Omental fat pad (tissue), 4 donors: Measurements from ENCODE around the gene LRCH4. TPM values are rescaled to one million over a fixed set of nuclear protein-coding genes. Genes with fewer than 3 reads are reported as not detected.

Experiments used
- ATAC-seq: fragments of 150-250 bp; one replicate; pipeline ENCODE4 v1.9.1; 2016; ENCODE audit warnings: mild to moderate bottlenecking, moderate library complexity; ENCODE audit not compliant: low FRiP score
- DNase-seq: peaks from one replicate; pipeline ENCODE4 v3.0.0-alpha.2; 2019; ENCODE audit warnings: low spot score
- total RNA-seq, 4 donors: library from RNA; depleted of rRNA; stranded (reverse); fragments of >200 nt; gene quantifications; one replicate each; pipeline ENCODE4 v1.1.0, GENCODE V29; 2016
- TF ChIP-seq, protein P1 (sequence below), 3 donors: fragments of 450-650 bp; IDR thresholded peaks; one replicate each; pipeline ENCODE4 v1.5.1; 2016 to 2017; ENCODE audit warnings: antibody characterized with exemption in 3 of 3, mild to moderate bottlenecking in 3 of 3, moderate library complexity in 2 of 3

The LRCH4 gene
- total RNA-seq, 4 donors from 2014 or later, result 51.8 to 108 (median 55.7) TPM

DNA sequence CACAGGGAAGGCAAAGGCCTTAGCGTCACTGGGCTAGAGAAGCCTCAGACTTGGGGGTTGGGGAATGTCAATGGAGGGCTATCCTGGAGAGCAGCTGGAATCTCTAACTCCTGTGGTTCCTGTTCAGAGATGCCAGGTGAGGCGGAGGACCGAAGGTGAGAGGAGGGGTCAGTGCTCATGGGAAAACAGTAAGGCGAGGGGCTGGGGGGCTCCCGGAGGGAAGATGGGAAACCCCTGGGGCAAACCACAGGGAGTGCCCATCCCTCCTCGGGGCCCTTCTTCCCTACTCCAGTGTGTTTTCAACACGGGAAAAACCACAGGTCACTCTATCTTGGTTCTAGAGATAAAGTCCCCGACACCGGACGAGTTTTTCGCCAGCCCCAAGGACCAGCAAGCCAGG is 3.3 kb downstream of the LRCH4 start:
- no peak for ATAC-seq
- no peak for DNase-seq
- TF ChIP-seq, protein P1, sequence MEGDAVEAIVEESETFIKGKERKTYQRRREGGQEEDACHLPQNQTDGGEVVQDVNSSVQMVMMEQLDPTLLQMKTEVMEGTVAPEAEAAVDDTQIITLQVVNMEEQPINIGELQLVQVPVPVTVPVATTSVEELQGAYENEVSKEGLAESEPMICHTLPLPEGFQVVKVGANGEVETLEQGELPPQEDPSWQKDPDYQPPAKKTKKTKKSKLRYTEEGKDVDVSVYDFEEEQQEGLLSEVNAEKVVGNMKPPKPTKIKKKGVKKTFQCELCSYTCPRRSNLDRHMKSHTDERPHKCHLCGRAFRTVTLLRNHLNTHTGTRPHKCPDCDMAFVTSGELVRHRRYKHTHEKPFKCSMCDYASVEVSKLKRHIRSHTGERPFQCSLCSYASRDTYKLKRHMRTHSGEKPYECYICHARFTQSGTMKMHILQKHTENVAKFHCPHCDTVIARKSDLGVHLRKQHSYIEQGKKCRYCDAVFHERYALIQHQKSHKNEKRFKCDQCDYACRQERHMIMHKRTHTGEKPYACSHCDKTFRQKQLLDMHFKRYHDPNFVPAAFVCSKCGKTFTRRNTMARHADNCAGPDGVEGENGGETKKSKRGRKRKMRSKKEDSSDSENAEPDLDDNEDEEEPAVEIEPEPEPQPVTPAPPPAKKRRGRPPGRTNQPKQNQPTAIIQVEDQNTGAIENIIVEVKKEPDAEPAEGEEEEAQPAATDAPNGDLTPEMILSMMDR (IDR thresholded peaks at IDR 0.05), result no peak

DNA sequence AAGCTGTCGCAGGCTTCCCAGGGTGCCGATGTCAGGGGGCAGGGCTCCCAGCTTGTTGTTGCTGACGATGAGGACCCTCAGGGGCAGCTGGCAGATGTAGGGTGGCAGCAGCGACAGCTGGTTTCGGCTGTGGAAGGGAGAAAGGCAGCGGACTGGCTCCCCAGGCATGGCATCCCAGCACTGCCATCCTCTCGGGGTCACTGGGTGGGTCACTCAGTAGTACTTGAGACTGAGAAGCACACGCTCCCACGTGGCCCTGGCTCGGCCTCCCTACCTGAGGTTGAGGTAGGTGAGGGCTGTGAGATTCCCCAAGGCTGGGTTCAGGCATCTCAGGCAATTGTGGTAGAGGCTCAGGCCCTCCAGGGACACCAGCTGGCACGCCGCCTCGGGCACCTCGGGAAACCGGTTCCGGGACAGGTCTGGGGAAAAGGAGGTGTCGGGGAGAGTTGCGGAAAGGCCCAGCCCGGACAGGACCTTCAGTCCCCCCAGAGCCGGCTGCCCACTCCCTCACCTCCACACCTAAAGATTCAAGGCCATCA is 3.8 kb downstream of the LRCH4 start:
- DNase-seq, result no peak

DNA sequence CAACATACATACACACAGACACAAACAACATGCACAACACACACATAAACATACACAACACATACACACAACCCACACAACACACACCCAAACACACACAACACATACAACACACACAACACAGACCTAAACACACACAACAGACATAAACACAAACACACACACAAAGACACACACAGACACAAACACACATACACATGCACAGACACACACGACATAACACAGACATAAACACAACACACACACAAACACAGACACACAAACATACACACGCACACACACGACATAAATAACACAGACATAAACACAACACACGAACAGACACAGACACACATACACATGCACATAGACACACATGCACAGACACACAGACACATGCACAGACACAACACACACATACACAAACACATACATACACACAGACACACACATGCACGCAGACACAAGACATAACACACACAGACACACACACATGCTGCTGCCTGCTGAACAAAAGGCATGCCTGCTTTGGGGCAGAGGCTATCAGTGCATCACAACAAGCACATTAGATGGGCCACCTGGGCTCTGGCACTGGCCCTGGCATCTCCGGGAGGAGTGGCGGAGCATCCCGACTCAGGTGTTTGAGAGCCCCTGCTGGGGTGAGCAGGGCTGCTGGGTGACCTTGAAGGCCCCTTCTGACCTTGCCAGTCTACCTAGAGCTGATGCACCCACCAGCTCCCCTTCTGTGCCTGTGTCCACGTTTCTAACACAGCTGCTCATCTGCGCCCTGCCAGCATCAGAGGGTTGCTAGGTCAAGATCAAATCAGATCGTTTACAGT is 5.3 kb downstream of the LRCH4 start:
- TF ChIP-seq, protein P1 (IDR thresholded peaks at IDR 0.05), result no peak
- no peak for ATAC-seq
- no peak for DNase-seq

More for the DNA sequence above, 3.8 kb downstream of the LRCH4 start:
- no peak for ATAC-seq
- TF ChIP-seq, protein P1 (IDR thresholded peaks at IDR 0.05), result no peak

DNA sequence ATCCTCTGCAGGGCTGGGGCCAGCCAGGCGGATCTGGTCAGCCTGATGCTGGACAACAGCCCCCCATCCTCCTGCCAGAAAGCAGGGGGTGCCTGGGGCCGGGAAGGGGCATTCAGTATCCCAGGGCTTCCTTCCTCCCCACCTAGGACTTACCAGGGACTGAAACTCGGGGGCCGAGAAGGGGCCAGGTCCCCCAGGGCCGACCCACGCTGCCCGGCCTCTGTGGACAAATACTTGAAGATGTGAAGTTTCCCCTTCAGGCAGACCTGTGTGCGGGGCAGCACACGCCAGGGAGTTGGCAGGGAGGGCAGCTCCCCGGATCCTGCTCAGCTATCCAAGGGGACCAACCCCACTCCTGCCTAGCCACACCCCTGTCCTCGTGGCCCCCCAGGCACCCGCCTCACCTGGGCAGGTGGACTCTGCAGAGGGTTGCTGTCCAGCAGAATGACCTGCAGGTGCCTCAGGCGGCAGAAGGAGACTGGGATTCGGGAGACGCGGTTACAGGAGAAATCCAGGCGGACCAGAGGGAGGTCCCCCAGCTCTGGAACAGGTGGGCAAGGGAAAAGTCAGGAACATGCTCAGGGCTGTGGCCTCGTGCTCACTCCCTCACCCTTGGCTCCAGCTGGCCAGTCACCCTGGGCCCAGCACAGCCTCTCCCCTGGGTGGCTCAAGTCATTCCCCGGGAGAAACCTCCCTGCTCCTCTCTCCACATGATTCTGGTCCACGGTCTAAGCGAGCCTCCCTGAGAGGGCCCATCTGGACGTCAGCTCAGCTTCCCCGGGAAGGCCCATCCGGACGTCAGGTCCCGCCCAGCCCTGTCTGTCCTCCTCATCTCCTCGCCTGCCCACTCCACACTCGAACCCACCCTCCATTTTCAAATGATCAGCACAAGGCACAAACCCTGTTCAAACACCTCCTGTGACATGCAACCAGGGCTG is 7.4 kb downstream of the LRCH4 start:
- ATAC-seq (no peak), DNase-seq (no peak)
- TF ChIP-seq, protein P1 (IDR thresholded peaks at IDR 0.05), result no peak

DNA sequence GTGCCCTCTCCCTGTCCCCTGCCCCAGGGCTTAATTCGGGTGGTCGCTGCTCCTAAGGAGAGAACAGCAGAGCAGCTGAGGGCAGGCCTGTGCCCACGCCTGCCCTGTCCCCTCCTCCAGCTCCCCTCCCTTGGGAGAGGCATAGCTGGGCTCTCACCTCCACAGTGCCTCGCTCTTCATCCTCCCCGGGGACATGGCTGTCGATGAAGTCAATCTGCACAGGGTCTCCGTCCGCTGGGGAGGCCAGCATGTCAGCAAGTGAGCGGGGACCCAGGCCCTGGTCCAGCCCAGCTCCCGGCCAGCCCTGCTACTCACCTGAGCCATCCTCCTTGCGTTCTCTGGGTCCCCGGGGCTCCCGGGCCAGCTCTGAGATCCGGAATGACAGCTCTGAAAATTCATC is 8.4 kb downstream of the LRCH4 start:
- no peak for DNase-seq
- no peak for ATAC-seq
- TF ChIP-seq, protein P1 (IDR thresholded peaks at IDR 0.05), result no peak

DNA sequence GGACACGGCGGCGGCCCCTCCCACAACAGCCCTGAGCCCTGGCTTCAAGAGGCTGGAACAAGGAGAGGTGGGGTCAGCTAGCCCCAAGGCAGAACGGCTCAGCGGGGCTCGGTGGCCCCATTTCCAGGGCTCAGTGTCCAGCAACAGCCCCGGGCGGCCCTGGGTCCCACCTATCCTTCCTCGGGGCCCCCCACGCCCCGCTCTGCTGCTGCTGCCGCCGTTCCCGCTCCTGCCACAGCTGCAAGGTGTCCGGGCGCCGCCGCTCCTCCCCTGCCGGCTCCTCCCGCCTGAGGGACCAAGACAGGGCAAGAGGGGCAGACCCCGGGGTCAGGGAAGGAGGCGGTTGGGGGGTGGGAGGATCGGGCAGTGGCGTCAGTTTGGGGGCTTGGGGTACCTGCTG is 8.8 kb downstream of the LRCH4 start:
- TF ChIP-seq, protein P1 (IDR thresholded peaks at IDR 0.05), result no peak
- ATAC-seq, result no peak
- DNase-seq, result no peak
